HepG2 (cell line): Measurements from ENCODE around the gene BIRC3. TPM values are rescaled to one million over a fixed set of nuclear protein-coding genes. Genes with fewer than 3 reads are reported as not detected.

Source experiments
- CEBPG ChIP-seq: IDR thresholded peaks from 2 replicates; pipeline ENCODE4 v1.6.1; 2016
- CREB1 ChIP-seq, 2 experiments: fragments of 450-650 bp in 1 of 2; IDR thresholded peaks; 2 replicates each; pipeline ENCODE4 v1.6.1; 2016 to 2017; ENCODE audit warnings: control low read depth in 1 of 2, mild to moderate bottlenecking in 1 of 2, missing compliant biosample characterization in 1 of 2, missing genetic modification characterization in 1 of 2
- FOSL2 ChIP-seq: sonication (generic); formaldehyde crosslinking; IDR thresholded peaks from 2 replicates; pipeline ENCODE4 v1.4.0; 2020; ENCODE audit warnings: missing genetic modification reagents
- GZF1 ChIP-seq: sonication (generic); formaldehyde crosslinking; IDR thresholded peaks from 2 replicates; pipeline ENCODE4 v1.5.1; 2020; ENCODE audit warnings: mild to moderate bottlenecking, missing genetic modification reagents
- POLR2A ChIP-seq, 2 experiments: IDR thresholded peaks; 2 replicates each; pipeline ENCODE4 v1.6.1; 2011; ENCODE audit warnings: low read depth in 2 of 2, low read length in 2 of 2, mild to moderate bottlenecking in 1 of 2, moderate library complexity in 1 of 2; ENCODE audit not compliant: insufficient read depth in 1 of 2
- REST ChIP-seq, 2 experiments: IDR thresholded peaks; 2 replicates each; pipeline ENCODE4 v1.6.1; 2011 to 2012; ENCODE audit warnings: low read length in 2 of 2, borderline replicate concordance in 1 of 2, low read depth in 1 of 2, mild to moderate bottlenecking in 1 of 2, moderate library complexity in 1 of 2
- SMC3 ChIP-seq: IDR thresholded peaks from 2 replicates; pipeline ENCODE4 v1.6.1; 2011; ENCODE audit warnings: low read length, improper control_type of control experiment
- SNAPC5 ChIP-seq: sonication (generic); formaldehyde crosslinking; IDR thresholded peaks from 2 replicates; pipeline ENCODE4 v1.8.1; 2023; ENCODE audit warnings: mild to moderate bottlenecking, missing genetic modification reagents, borderline replicate concordance
- THAP11 ChIP-seq: IDR thresholded peaks from 2 replicates; pipeline ENCODE4 v1.6.1; 2016; ENCODE audit warnings: missing biosample characterization, missing genetic modification reagents
- ZKSCAN8 ChIP-seq: IDR thresholded peaks from 2 replicates; pipeline ENCODE4 v1.6.1; 2016; ENCODE audit warnings: borderline replicate concordance, missing genetic modification reagents, missing compliant biosample characterization
- ZNF264 ChIP-seq: sonication (generic); formaldehyde crosslinking; IDR thresholded peaks from 2 replicates; pipeline ENCODE4 v1.4.0; 2020; ENCODE audit warnings: missing genetic modification reagents
- ZNF451 ChIP-seq: sonication (generic); formaldehyde crosslinking; IDR thresholded peaks from 2 replicates; pipeline ENCODE4 v1.5.0; 2020; ENCODE audit warnings: mild to moderate bottlenecking, missing genetic modification reagents
- ZNF556 ChIP-seq: sonication (generic); formaldehyde crosslinking; IDR thresholded peaks from 2 replicates; pipeline ENCODE4 v1.4.0; 2020; ENCODE audit warnings: mild to moderate bottlenecking, missing genetic modification reagents, borderline replicate concordance
- ZNF563 ChIP-seq: sonication (generic); formaldehyde crosslinking; IDR thresholded peaks from 2 replicates; pipeline ENCODE4 v1.8.0; 2022; ENCODE audit warnings: mild to moderate bottlenecking, moderate library complexity, missing genetic modification reagents
- ZNF7 ChIP-seq: IDR thresholded peaks from 2 replicates; pipeline ENCODE4 v1.6.1; 2016; ENCODE audit warnings: missing biosample characterization, missing genetic modification reagents
- polyA plus RNA-seq, 8 experiments: library from polyadenylated mRNA; depleted of rRNA in 3 of 8; stranded (reverse) in 7 of 8; unstranded in 1 of 8; fragments of >200 nt; fragmentation: Illumina TruSeq in 4 of 8; extraction: Trizol in 4 of 8; gene quantifications; 2 replicates each; pipeline versions ENCODE4 v1.2.1 to v1.2.3, GENCODE V29; 2011 to 2016; ENCODE audit warnings: low read depth in 4 of 8, missing spikeins in 1 of 8, mixed read lengths in 1 of 8; ENCODE audit not compliant: insufficient read depth in 1 of 8
- total RNA-seq, 5 experiments: library from RNA; depleted of rRNA; stranded (reverse); fragments of >200 nt; fragmentation: Illumina TruSeq; extraction: Trizol; gene quantifications; 2 replicates each; pipeline ENCODE4 v1.2.3, GENCODE V29; 2016; ENCODE audit warnings: low read depth in 1 of 5
- TF ChIP-seq, protein P1 (sequence below): sonication (generic); formaldehyde crosslinking; IDR thresholded peaks from 2 replicates; pipeline ENCODE4 v1.8.0; 2023; ENCODE audit warnings: mild to moderate bottlenecking, missing genetic modification reagents
- TF ChIP-seq, protein P2 (sequence below): fragments of 450-650 bp; IDR thresholded peaks from 2 replicates; pipeline ENCODE4 v1.6.1; 2016
- TF ChIP-seq, protein P3 (sequence below): sonication (generic); formaldehyde crosslinking; IDR thresholded peaks from 2 replicates; pipeline ENCODE4 v1.8.0; 2022; ENCODE audit warnings: missing genetic modification reagents, mild to moderate bottlenecking, inconsistent platforms, borderline replicate concordance

The BIRC3 gene
- total and polyA plus RNA-seq, 2 of the 13 experiments (the other 11 are each of a cell fraction or from before 2014, with no cell fraction given) = 0.41 to 4.2 TPM

GRCh38 chr11:102293873-102294601 lies 23.2 kb upstream of the BIRC3 start (continued):
- TF ChIP-seq FOSL2 (CRISPR knock-in tag) (no peak), ZNF7 (CRISPR knock-in tag) (no peak), POLR2A (IDR thresholded peaks at IDR 0.05; ENCODE audit: insufficient read depth in 1 of 2, low read depth in 2 of 2, low read length in 2 of 2) (no peak), CEBPG (CRISPR knock-in tag) (no peak), GZF1 (CRISPR knock-in tag) (no peak), ZNF451 (CRISPR knock-in tag) (no peak), THAP11 (CRISPR knock-in tag) (no peak), SNAPC5 (CRISPR knock-in tag) (no peak), CREB1 (IDR thresholded peaks at IDR 0.05) (no peak), CREB1 (CRISPR knock-in tag; IDR thresholded peaks at IDR 0.05) (0 out of 2 replicates have a peak, but pooled peaks have one; percentile 19), ZKSCAN8 (CRISPR knock-in tag) (no peak), SMC3 (peak; percentile 44; the same call in 1 of the 2 replicates), ZNF556 (no peak), ZNF563 (CRISPR knock-in tag) (no peak), REST (IDR thresholded peaks at IDR 0.05; ENCODE audit: borderline replicate concordance in 1 of 2, low read depth in 1 of 2, low read length in 2 of 2) (no peak), ZNF264 (CRISPR knock-in tag) (no peak)
- TF ChIP-seq, protein P1, sequence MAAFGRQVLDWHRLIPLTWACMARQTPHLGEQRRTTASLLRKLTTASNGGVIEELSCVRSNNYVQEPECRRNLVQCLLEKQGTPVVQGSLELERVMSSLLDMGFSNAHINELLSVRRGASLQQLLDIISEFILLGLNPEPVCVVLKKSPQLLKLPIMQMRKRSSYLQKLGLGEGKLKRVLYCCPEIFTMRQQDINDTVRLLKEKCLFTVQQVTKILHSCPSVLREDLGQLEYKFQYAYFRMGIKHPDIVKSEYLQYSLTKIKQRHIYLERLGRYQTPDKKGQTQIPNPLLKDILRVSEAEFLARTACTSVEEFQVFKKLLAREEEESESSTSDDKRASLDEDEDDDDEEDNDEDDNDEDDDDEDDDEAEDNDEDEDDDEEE (CRISPR knock-in tag) = no peak
- TF ChIP-seq, protein P2, sequence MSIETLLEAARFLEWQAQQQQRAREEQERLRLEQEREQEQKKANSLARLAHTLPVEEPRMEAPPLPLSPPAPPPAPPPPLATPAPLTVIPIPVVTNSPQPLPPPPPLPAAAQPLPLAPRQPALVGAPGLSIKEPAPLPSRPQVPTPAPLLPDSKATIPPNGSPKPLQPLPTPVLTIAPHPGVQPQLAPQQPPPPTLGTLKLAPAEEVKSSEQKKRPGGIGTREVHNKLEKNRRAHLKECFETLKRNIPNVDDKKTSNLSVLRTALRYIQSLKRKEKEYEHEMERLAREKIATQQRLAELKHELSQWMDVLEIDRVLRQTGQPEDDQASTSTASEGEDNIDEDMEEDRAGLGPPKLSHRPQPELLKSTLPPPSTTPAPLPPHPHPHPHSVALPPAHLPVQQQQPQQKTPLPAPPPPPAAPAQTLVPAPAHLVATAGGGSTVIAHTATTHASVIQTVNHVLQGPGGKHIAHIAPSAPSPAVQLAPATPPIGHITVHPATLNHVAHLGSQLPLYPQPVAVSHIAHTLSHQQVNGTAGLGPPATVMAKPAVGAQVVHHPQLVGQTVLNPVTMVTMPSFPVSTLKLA = no peak
- TF ChIP-seq, protein P3, sequence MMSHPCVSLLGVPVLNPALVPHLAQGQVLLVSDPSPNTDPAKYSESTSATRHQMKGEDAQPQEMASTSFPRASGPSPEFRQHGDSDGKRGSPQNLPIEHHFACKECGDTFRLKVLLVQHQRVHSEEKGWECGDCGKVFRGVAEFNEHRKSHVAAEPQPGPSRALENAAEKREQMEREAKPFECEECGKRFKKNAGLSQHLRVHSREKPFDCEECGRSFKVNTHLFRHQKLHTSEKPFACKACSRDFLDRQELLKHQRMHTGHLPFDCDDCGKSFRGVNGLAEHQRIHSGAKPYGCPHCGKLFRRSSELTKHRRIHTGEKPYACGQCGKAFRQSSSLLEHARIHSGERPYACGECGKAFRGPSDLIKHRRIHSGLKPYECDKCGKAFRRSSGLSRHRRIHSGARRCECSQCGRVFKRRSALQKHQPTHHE (CRISPR knock-in tag) = no peak
